ENCODE results near the gene EIF2AK2. TPM values are rescaled to one million over a fixed set of nuclear protein-coding genes. Genes with fewer than 3 reads are reported as not detected.

The EIF2AK2 gene
- total RNA-seq, 6 experiments from 2014 or later = 10.2 to 19.0 (median 13.3) TPM

GRCh38 chr2:37104178-37104577 lies 52.6 kb downstream of the EIF2AK2 start:
- ATAC-seq (no peak), DNase-seq (no peak)
- Histone ChIP-seq H3K36me3 (peaks cover 0 to 41% (median 13%) of the 10 kb centered on the region in 4 donors), H3K4me3 (no peak overlapping the region), H3K9me3 (no peaks in the 10 kb centered on the region), H3K27me3 (no peaks in the 10 kb centered on the region), H3K4me1 (peaks cover 0 to 5% (median 2%) of the 10 kb centered on the region in 4 donors), H3K27ac (no peak overlapping the region)
- intact Hi-C loops (cut with DNase I) = no loop called here
- TF ChIP-seq CTCF (IDR thresholded peaks at IDR 0.05) (no peak), POLR2A (IDR thresholded peaks at IDR 0.05) (no peak)
- WGBS (ENCODE audit: insufficient coverage, low coverage, low lambda C conversion rate, missing lambda C conversion rate) = 94% methylated on average over 2 of the region's 2 CpGs

- H3K27ac ChIP-seq = no peak overlapping the region
- WGBS (ENCODE audit: insufficient coverage, low coverage, low lambda C conversion rate, missing lambda C conversion rate) = 85% methylated on average over 3 of the region's 3 CpGs
Measured at GRCh38 chr2:37102588-37102987, 54.2 kb downstream of the EIF2AK2 start.

DNA sequence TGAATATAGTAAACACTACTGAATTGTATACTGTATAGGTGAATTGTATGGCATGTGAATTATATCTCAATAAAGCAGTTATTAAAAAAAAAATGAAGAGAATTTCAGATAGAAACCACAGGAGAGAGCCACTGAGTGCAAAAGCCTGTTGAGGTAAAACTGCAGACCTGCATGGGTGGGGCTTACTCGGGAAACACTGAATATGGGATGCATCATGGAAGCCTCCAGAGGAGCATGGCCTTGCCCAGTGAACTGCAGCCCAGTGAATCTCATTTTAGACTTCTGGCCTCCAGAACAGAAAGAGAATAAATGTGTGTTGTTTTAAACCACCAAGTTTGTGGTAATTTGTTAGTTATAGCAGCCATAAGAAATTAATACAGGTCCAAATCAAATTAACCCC lies 56.7 kb downstream of the EIF2AK2 start:
- no peaks in the 10 kb centered on the region for H3K9me3 ChIP-seq
- intact Hi-C loops (cut with DNase I) = no loop called here
- peaks cover 0 to 8% (median 0%) of the 10 kb centered on the region in 4 donors for H3K36me3 ChIP-seq
- peaks cover 0 to 5% (median 2%) of the 10 kb centered on the region in 4 donors for H3K4me1 ChIP-seq
- no peak overlapping the region for H3K4me3 ChIP-seq
- TF ChIP-seq CTCF (IDR thresholded peaks at IDR 0.05) = no peak
- no peak for TF ChIP-seq POLR2A (IDR thresholded peaks at IDR 0.05)
- ATAC-seq = no peak
- no peaks in the 10 kb centered on the region for H3K27me3 ChIP-seq
- H3K27ac ChIP-seq = no peak overlapping the region
- WGBS (ENCODE audit: insufficient coverage, low coverage, low lambda C conversion rate, missing lambda C conversion rate) = no CpG with 5 or more reads among the region's 1 CpG
- DNase-seq = no peak

More at GRCh38 chr2:37102588-37102987, 54.2 kb downstream of the EIF2AK2 start:
- intact Hi-C loops (cut with DNase I) = no loop called here
- DNase-seq (no peak), ATAC-seq (no peak)
- Histone ChIP-seq H3K27me3 (no peaks in the 10 kb centered on the region), H3K36me3 (peaks cover 0 to 25% (median 5%) of the 10 kb centered on the region in 4 donors), H3K9me3 (no peaks in the 10 kb centered on the region), H3K4me3 (no peak overlapping the region), H3K4me1 (peaks cover 0 to 5% (median 2%) of the 10 kb centered on the region in 4 donors)
- TF ChIP-seq POLR2A (IDR thresholded peaks at IDR 0.05) (no peak), CTCF (IDR thresholded peaks at IDR 0.05) (no peak)

- no peak overlapping the region for H3K27ac ChIP-seq
- no peak overlapping the region for H3K4me3 ChIP-seq
- intact Hi-C loops (cut with DNase I) = no loop called here
- no peak for DNase-seq
- H3K36me3 ChIP-seq = peaks cover 0 to 18% (median 5%) of the 10 kb centered on the region in 4 donors
- no peaks in the 10 kb centered on the region for H3K4me1 ChIP-seq
- H3K9me3 ChIP-seq = no peaks in the 10 kb centered on the region
- no peak for ATAC-seq
- WGBS (ENCODE audit: insufficient coverage, low coverage, low lambda C conversion rate, missing lambda C conversion rate) = 95% methylated on average over 4 of the region's 4 CpGs
- no peaks in the 10 kb centered on the region for H3K27me3 ChIP-seq
- TF ChIP-seq POLR2A (IDR thresholded peaks at IDR 0.05) (no peak), CTCF (IDR thresholded peaks at IDR 0.05) (no peak)
Measured at GRCh38 chr2:37098416-37099118, 58.2 kb downstream of the EIF2AK2 start.
